ENCODE data around the gene SLC35B4. TPM values are rescaled to one million over a fixed set of nuclear protein-coding genes. Genes with fewer than 3 reads are reported as not detected.

Gene SLC35B4
- total RNA-seq, 1 donor from 2014 or later: 51.7 TPM

DNA sequence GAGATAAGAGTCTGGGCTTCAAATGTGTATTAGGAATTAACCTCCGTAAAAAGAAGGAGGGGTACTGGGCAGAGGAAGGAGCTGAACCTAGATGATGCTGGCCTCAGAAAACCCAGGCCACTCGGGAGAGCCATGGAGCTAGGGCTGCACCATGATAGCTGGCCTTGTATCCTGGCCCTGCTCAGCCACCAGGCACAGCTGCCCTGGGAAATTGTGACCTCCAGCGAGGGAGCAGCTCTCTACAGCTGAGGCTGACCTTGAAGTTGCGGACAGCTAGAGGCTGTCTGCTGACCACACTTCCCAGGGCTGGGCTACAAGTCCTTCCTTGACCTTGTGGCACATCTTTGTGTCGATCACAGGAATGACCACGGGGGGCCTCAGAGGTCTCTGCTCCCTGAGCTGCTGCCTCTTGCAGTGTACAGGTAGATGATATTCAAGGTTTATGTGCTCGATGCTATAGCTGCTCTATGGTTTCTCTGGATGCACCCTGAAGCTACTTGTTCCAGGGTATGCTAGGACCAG lies 38.3 kb upstream of the SLC35B4 start:
- H3K4me1 Mint-ChIP-seq: no peaks in the 10 kb centered on the region
- TF ChIP-seq, protein P1, sequence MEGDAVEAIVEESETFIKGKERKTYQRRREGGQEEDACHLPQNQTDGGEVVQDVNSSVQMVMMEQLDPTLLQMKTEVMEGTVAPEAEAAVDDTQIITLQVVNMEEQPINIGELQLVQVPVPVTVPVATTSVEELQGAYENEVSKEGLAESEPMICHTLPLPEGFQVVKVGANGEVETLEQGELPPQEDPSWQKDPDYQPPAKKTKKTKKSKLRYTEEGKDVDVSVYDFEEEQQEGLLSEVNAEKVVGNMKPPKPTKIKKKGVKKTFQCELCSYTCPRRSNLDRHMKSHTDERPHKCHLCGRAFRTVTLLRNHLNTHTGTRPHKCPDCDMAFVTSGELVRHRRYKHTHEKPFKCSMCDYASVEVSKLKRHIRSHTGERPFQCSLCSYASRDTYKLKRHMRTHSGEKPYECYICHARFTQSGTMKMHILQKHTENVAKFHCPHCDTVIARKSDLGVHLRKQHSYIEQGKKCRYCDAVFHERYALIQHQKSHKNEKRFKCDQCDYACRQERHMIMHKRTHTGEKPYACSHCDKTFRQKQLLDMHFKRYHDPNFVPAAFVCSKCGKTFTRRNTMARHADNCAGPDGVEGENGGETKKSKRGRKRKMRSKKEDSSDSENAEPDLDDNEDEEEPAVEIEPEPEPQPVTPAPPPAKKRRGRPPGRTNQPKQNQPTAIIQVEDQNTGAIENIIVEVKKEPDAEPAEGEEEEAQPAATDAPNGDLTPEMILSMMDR (conservative IDR thresholded peaks at IDR 0.05): no peak
- no peaks in the 10 kb centered on the region for H3K36me3 Mint-ChIP-seq (ENCODE audit: low read depth)
- no peak for DNase-seq (ENCODE audit: low read depth, low spot score)
- H3K27me3 Mint-ChIP-seq (ENCODE audit: low read depth): no peaks in the 10 kb centered on the region
- no peak overlapping the region for H3K27ac Mint-ChIP-seq (ENCODE audit: unreplicated experiment)
- H3K9me3 Mint-ChIP-seq: peaks cover 2% of the 10 kb centered on the region
- no peak overlapping the region for H3K4me3 Mint-ChIP-seq

DNA sequence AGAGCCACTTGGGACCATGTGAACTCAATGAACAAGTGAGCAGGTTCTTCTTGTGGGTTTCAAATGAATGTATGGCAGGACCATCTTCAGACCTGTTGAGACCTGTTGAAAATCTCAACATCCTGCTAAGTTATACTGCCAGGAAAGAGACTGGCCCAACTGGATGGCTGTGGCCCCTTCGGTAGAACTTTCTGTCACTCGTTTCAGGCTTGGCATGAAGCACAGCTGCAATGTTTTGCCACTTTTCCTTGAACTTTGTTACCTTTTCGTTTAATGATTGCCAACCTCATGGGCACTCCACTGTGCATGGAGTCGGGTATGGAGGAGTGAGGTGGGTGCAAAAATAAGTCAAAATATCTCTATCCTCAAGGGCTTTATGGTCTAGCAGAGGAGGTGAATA lies 36.7 kb upstream of the SLC35B4 start:
- no peaks in the 10 kb centered on the region for H3K36me3 Mint-ChIP-seq (ENCODE audit: low read depth)
- no peak overlapping the region for H3K27ac Mint-ChIP-seq (ENCODE audit: unreplicated experiment)
- DNase-seq (ENCODE audit: low read depth, low spot score): no peak
- no peaks in the 10 kb centered on the region for H3K27me3 Mint-ChIP-seq (ENCODE audit: low read depth)
- H3K4me1 Mint-ChIP-seq: no peaks in the 10 kb centered on the region
- H3K9me3 Mint-ChIP-seq: peaks cover 6% of the 10 kb centered on the region
- H3K4me3 Mint-ChIP-seq: no peak overlapping the region
- TF ChIP-seq, protein P1 (conservative IDR thresholded peaks at IDR 0.05): no peak

DNA sequence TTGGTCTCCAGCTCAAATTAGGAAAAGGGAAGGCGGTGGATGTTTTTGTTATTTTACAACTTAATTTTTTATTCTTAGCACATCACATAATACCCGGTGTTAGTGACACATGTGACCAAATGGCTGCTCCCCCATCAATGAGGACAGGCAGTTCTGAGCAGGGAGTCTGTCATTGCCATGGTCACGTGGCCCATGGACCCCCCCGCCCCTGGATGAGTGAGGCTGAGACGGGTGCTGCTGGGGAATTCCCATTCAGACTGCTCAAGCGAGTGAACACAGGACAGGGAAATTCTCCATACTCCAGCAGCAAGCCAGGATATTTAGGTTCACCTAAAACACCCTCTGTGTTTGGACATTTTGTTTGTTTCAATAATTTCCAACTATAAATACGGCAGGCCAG lies 34.7 kb upstream of the SLC35B4 start:
- peaks cover 4% of the 10 kb centered on the region for H3K9me3 Mint-ChIP-seq
- peaks cover 7% of the 10 kb centered on the region for H3K27me3 Mint-ChIP-seq (ENCODE audit: low read depth)
- TF ChIP-seq, protein P1 (conservative IDR thresholded peaks at IDR 0.05): no peak
- H3K36me3 Mint-ChIP-seq (ENCODE audit: low read depth): no peaks in the 10 kb centered on the region
- H3K27ac Mint-ChIP-seq (ENCODE audit: unreplicated experiment): no peak overlapping the region
- no peaks in the 10 kb centered on the region for H3K4me1 Mint-ChIP-seq
- no peak overlapping the region for H3K4me3 Mint-ChIP-seq
- DNase-seq (ENCODE audit: low read depth, low spot score): no peak

DNA sequence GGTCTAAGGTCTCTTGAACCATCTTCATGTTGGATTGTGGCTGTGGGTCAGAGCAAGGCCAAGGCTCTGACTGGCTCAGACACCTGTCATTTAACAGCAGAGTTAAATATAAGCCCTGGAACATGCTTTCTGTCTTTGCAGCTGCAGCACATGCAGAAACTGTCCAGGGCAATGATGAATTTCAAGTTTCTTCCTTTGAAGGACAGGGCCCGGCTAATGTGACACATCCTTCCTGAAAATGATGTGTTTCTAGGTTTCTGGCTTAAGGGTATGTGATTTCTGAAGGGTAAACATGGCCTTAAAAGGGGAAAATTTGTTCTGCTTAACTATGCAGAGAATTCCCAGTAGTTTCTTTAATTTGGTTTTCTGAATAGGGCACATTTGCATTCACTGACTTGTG lies 34.0 kb upstream of the SLC35B4 start:
- Mint-ChIP-seq H3K27ac (ENCODE audit: unreplicated experiment) (no peak overlapping the region), H3K4me3 (no peak overlapping the region)

DNA sequence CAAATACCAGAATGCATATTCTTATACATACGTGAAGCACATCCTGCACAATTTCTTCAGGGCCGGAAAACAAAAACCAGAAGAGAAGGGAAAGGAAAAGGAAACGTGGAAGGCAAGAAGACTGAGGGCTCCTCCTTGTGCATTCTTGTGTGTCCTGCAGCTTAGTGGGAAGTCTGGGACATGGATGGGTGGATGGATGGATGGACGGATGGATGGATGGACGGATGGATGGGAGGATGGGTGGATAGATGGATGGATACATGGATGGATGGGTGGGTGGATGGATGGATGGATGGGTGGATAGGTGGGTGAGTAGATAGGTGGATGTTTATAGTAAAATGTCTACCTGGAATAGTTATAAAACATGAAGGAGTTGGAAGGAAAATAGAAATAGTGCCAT lies 30.8 kb upstream of the SLC35B4 start:
- Mint-ChIP-seq H3K36me3 (ENCODE audit: low read depth) (no peaks in the 10 kb centered on the region), H3K4me3 (no peak overlapping the region), H3K27me3 (ENCODE audit: low read depth) (peaks cover 23% of the 10 kb centered on the region), H3K9me3 (peaks cover 4% of the 10 kb centered on the region), H3K4me1 (no peaks in the 10 kb centered on the region), H3K27ac (ENCODE audit: unreplicated experiment) (no peak overlapping the region)
- TF ChIP-seq, protein P1 (conservative IDR thresholded peaks at IDR 0.05): no peak
- no peak for DNase-seq (ENCODE audit: low read depth, low spot score)

More for the DNA sequence above, 34.0 kb upstream of the SLC35B4 start:
- peaks cover 7% of the 10 kb centered on the region for H3K27me3 Mint-ChIP-seq (ENCODE audit: low read depth)
- no peaks in the 10 kb centered on the region for H3K4me1 Mint-ChIP-seq
- peaks cover 4% of the 10 kb centered on the region for H3K9me3 Mint-ChIP-seq
- TF ChIP-seq, protein P1 (conservative IDR thresholded peaks at IDR 0.05): no peak
- DNase-seq (ENCODE audit: low read depth, low spot score): no peak
- no peaks in the 10 kb centered on the region for H3K36me3 Mint-ChIP-seq (ENCODE audit: low read depth)

Data from neural crest cell (in vitro differentiated cells).